Measurements from ENCODE around the gene ADGRL3.

DNA sequence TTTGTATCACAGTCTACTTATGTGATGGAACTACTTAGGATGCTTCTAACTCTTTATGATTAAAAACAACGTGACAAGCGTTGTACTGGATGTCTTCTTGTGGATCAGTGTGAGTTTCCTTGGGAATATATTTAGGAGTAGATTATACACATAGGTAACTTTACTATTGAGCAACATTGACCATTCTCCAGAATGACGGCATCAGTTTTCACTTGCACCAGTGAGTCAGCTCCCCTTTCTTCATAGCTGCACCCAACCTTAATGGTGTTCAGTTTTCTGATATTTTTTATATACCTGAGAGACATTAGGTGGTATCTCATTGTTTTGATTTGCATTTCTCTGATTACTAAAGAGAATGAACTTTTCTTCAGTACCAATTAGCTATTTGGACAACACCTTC lies 343.9 kb downstream of the ADGRL3 start:
- TF ChIP-seq CTCF (IDR thresholded peaks at IDR 0.05; ENCODE audit: low read depth, low read length, missing input control) (no peak), GABPA (IDR thresholded peaks at IDR 0.05 in 1 of 2, conservative IDR thresholded peaks at IDR 0.05 in 1 of 2) (no peak), ATF3 (IDR thresholded peaks at IDR 0.05) (no peak), TAF1 (conservative IDR thresholded peaks at IDR 0.05) (no peak), RXRA (IDR thresholded peaks at IDR 0.05) (no peak), SP1 (IDR thresholded peaks at IDR 0.05) (no peak), JUND (IDR thresholded peaks at IDR 0.05) (no peak), NR2F2 (IDR thresholded peaks at IDR 0.05) (no peak), FOXA2 (IDR thresholded peaks at IDR 0.05) (no peak), FOXA1 (IDR thresholded peaks at IDR 0.05) (no peak), YY1 (IDR thresholded peaks at IDR 0.05) (no peak)
- TF ChIP-seq, protein P1, sequence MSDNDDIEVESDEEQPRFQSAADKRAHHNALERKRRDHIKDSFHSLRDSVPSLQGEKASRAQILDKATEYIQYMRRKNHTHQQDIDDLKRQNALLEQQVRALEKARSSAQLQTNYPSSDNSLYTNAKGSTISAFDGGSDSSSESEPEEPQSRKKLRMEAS (IDR thresholded peaks at IDR 0.05) = no peak
- TF ChIP-seq, protein P2, sequence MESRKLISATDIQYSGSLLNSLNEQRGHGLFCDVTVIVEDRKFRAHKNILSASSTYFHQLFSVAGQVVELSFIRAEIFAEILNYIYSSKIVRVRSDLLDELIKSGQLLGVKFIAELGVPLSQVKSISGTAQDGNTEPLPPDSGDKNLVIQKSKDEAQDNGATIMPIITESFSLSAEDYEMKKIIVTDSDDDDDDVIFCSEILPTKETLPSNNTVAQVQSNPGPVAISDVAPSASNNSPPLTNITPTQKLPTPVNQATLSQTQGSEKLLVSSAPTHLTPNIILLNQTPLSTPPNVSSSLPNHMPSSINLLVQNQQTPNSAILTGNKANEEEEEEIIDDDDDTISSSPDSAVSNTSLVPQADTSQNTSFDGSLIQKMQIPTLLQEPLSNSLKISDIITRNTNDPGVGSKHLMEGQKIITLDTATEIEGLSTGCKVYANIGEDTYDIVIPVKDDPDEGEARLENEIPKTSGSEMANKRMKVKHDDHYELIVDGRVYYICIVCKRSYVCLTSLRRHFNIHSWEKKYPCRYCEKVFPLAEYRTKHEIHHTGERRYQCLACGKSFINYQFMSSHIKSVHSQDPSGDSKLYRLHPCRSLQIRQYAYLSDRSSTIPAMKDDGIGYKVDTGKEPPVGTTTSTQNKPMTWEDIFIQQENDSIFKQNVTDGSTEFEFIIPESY (IDR thresholded peaks at IDR 0.05) = no peak
- TF ChIP-seq, protein P3, sequence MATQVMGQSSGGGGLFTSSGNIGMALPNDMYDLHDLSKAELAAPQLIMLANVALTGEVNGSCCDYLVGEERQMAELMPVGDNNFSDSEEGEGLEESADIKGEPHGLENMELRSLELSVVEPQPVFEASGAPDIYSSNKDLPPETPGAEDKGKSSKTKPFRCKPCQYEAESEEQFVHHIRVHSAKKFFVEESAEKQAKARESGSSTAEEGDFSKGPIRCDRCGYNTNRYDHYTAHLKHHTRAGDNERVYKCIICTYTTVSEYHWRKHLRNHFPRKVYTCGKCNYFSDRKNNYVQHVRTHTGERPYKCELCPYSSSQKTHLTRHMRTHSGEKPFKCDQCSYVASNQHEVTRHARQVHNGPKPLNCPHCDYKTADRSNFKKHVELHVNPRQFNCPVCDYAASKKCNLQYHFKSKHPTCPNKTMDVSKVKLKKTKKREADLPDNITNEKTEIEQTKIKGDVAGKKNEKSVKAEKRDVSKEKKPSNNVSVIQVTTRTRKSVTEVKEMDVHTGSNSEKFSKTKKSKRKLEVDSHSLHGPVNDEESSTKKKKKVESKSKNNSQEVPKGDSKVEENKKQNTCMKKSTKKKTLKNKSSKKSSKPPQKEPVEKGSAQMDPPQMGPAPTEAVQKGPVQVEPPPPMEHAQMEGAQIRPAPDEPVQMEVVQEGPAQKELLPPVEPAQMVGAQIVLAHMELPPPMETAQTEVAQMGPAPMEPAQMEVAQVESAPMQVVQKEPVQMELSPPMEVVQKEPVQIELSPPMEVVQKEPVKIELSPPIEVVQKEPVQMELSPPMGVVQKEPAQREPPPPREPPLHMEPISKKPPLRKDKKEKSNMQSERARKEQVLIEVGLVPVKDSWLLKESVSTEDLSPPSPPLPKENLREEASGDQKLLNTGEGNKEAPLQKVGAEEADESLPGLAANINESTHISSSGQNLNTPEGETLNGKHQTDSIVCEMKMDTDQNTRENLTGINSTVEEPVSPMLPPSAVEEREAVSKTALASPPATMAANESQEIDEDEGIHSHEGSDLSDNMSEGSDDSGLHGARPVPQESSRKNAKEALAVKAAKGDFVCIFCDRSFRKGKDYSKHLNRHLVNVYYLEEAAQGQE (IDR thresholded peaks at IDR 0.05) = no peak

Measured in liver (tissue), 3 donors.